ENCODE measurements around the gene CELF1.

- TF ChIP-seq POLR2A (IDR thresholded peaks at IDR 0.05; ENCODE audit: low read depth, low read length): no peak
- no peak for TF ChIP-seq CTCF (conservative IDR thresholded peaks at IDR 0.05; ENCODE audit: low read depth, low read length)
- no peak for TF ChIP-seq SMC3 (IDR thresholded peaks at IDR 0.05; ENCODE audit: low read depth, low read length)
- TF ChIP-seq RAD21 (IDR thresholded peaks at IDR 0.05; ENCODE audit: low read length): no peak
- no peak for TF ChIP-seq MXI1 (IDR thresholded peaks at IDR 0.05; ENCODE audit: borderline replicate concordance, low read depth, low read length)
- no peak for TF ChIP-seq CEBPB (IDR thresholded peaks at IDR 0.05; ENCODE audit: low read depth, low read length)
- no peak for TF ChIP-seq USF2 (IDR thresholded peaks at IDR 0.05; ENCODE audit: low read depth, low read length)
Measured at GRCh38 chr11:47558695-47559094, 5.8 kb upstream of the CELF1 start.

All from IMR-90 (cell line).